ENCODE results near the gene ACCS. TPM values are rescaled to one million over a fixed set of nuclear protein-coding genes. Genes with fewer than 3 reads are reported as not detected.

Gene ACCS
- total RNA-seq, 1 donor from 2014 or later: 38.8 TPM

DNA sequence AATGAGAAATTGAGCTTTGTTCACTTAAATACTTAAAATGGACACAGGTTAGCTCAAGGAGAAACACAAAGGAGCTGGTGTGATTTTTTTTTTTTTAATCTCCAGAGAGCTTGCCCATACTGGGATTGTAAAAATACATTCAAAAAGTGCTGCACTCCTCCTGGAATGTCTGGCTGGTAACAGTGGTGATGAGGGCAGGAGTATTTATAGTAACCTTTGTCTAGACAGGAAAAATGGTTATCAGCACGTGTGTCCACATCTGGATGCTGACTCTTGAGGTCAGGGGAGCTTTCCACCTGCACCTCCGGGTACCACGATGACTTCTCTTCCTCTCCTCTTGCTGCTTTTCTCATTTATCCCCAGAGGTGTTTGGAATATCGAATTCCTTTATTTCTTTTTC is 59.5 kb downstream of the ACCS start:
- H3K9me3 Mint-ChIP-seq (ENCODE audit: unreplicated experiment): no peaks in the 10 kb centered on the region
- TF ChIP-seq, protein P1, sequence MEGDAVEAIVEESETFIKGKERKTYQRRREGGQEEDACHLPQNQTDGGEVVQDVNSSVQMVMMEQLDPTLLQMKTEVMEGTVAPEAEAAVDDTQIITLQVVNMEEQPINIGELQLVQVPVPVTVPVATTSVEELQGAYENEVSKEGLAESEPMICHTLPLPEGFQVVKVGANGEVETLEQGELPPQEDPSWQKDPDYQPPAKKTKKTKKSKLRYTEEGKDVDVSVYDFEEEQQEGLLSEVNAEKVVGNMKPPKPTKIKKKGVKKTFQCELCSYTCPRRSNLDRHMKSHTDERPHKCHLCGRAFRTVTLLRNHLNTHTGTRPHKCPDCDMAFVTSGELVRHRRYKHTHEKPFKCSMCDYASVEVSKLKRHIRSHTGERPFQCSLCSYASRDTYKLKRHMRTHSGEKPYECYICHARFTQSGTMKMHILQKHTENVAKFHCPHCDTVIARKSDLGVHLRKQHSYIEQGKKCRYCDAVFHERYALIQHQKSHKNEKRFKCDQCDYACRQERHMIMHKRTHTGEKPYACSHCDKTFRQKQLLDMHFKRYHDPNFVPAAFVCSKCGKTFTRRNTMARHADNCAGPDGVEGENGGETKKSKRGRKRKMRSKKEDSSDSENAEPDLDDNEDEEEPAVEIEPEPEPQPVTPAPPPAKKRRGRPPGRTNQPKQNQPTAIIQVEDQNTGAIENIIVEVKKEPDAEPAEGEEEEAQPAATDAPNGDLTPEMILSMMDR (IDR thresholded peaks at IDR 0.05; ENCODE audit: unreplicated experiment): no peak
- H3K27ac Mint-ChIP-seq (ENCODE audit: unreplicated experiment): no peak overlapping the region
- no peak overlapping the region for H3K4me3 Mint-ChIP-seq (ENCODE audit: unreplicated experiment)
- peaks cover 2% of the 10 kb centered on the region for H3K4me1 Mint-ChIP-seq (ENCODE audit: unreplicated experiment)
- no peak for DNase-seq (ENCODE audit: low spot score)
- peaks cover 41% of the 10 kb centered on the region for H3K36me3 Mint-ChIP-seq (ENCODE audit: low read depth, unreplicated experiment)
- H3K27me3 Mint-ChIP-seq (ENCODE audit: unreplicated experiment): no peaks in the 10 kb centered on the region

DNA sequence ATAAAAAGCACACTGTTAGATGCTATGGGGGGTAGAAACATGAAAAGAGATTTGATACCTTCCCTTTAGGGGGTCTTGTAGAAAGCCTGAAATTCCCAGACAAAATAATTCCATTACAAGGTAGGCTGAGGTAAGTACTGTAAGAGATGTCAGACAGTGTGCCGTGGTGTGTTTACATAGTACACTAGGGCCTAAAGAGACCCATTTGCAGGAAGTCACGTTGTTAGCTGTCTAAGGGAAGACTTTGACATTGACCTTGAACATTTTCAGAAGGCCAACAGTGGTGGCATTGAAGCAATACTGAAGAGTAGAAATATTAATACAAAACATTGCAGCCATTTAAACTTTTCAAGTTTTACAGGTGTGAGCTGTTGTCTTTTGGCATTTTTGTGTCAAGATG is 60.2 kb downstream of the ACCS start:
- Mint-ChIP-seq H3K9me3 (ENCODE audit: unreplicated experiment) (no peaks in the 10 kb centered on the region), H3K36me3 (ENCODE audit: low read depth, unreplicated experiment) (peaks cover 41% of the 10 kb centered on the region), H3K27me3 (ENCODE audit: unreplicated experiment) (no peaks in the 10 kb centered on the region), H3K4me1 (ENCODE audit: unreplicated experiment) (peaks cover 2% of the 10 kb centered on the region), H3K4me3 (ENCODE audit: unreplicated experiment) (no peak overlapping the region), H3K27ac (ENCODE audit: unreplicated experiment) (no peak overlapping the region)
- TF ChIP-seq, protein P1 (IDR thresholded peaks at IDR 0.05; ENCODE audit: unreplicated experiment): no peak
- DNase-seq (ENCODE audit: low spot score): no peak

DNA sequence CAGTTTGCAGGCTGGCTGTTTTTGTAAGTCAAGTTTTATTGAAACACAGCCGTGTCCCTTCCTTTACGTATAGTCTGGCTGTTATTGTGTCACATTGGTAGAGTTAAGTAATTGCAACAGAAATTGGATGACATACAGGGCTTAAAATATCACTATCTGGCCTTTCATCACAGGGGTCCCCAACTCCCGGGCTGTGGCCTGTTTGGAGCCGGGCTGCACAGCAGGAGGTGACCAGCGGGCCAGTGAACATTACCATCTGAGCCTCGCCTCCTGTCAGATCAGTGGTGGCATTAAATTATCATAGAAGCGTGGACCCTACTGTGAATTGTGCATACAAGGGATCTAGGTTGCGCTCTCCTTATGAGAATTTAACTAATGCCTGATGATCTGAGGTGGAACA is 61.1 kb downstream of the ACCS start:
- no peak for DNase-seq (ENCODE audit: low spot score)
- Mint-ChIP-seq H3K27me3 (ENCODE audit: unreplicated experiment) (no peaks in the 10 kb centered on the region), H3K27ac (ENCODE audit: unreplicated experiment) (no peak overlapping the region), H3K9me3 (ENCODE audit: unreplicated experiment) (no peaks in the 10 kb centered on the region), H3K36me3 (ENCODE audit: low read depth, unreplicated experiment) (peaks cover 40% of the 10 kb centered on the region), H3K4me3 (ENCODE audit: unreplicated experiment) (no peak overlapping the region), H3K4me1 (ENCODE audit: unreplicated experiment) (peaks cover 2% of the 10 kb centered on the region)
- TF ChIP-seq, protein P1 (IDR thresholded peaks at IDR 0.05; ENCODE audit: unreplicated experiment): no peak

DNA sequence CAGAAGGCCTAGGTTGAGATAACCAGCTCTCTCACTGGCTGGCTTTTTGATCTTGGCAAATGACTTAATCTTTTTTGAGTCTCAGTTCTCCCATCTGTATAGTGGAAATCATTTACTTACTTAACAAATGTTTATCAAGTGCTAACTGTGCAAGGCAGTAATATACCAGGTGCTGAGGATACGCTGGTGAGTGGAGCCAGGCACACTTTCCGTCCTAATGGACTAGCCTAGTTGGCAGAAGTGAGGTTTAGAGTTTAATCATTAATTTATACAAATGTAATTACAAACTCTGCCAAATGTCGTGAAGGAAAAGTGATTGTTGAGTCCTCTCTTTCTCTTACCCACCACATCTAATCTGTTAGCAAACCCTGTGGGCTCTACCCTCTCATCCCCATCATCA is 62.7 kb downstream of the ACCS start:
- Mint-ChIP-seq H3K27me3 (ENCODE audit: unreplicated experiment) (no peaks in the 10 kb centered on the region), H3K4me1 (ENCODE audit: unreplicated experiment) (peaks cover 2% of the 10 kb centered on the region), H3K36me3 (ENCODE audit: low read depth, unreplicated experiment) (peaks cover 40% of the 10 kb centered on the region), H3K4me3 (ENCODE audit: unreplicated experiment) (no peak overlapping the region), H3K9me3 (ENCODE audit: unreplicated experiment) (no peaks in the 10 kb centered on the region), H3K27ac (ENCODE audit: unreplicated experiment) (no peak overlapping the region)
- TF ChIP-seq, protein P1 (IDR thresholded peaks at IDR 0.05; ENCODE audit: unreplicated experiment): no peak
- no peak for DNase-seq (ENCODE audit: low spot score)

DNA sequence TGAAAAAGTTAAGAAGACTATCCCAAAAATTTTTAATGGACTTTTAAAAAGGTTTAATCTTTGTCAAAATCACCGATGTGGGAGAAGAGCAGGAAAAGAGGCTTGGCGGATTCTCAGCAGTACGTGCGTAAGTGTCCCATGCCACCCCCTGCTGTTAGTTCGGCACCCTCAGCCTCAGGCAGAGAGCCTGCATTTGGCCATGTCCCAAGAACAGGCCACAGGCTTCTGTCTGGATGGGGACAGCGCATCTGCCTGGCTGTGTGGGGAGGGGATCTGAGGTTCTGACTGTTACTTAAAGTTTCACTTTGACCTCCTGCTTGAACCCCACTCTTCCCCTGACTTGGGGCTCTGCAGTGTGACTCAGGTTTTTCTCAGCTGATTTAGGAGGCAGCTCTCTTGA is 64.7 kb downstream of the ACCS start:
- DNase-seq (ENCODE audit: low spot score): no peak
- no peak overlapping the region for H3K27ac Mint-ChIP-seq (ENCODE audit: unreplicated experiment)
- no peaks in the 10 kb centered on the region for H3K27me3 Mint-ChIP-seq (ENCODE audit: unreplicated experiment)
- H3K9me3 Mint-ChIP-seq (ENCODE audit: unreplicated experiment): no peaks in the 10 kb centered on the region
- no peak overlapping the region for H3K4me3 Mint-ChIP-seq (ENCODE audit: unreplicated experiment)
- H3K4me1 Mint-ChIP-seq (ENCODE audit: unreplicated experiment): peaks cover under 1% of the 10 kb centered on the region
- TF ChIP-seq, protein P1 (IDR thresholded peaks at IDR 0.05; ENCODE audit: unreplicated experiment): no peak
- peaks cover 30% of the 10 kb centered on the region for H3K36me3 Mint-ChIP-seq (ENCODE audit: low read depth, unreplicated experiment)
